SIG-M5 (cell line): ENCODE results near the gene ATP2A3.
"Not testable (repeated sequence)": the region's sequence is repeated elsewhere in the genome, so short reads cannot be mapped to it uniquely, and the experiment has no call there.

Experiments
- DNase-seq: peaks from one replicate; lab custom pipeline; 2025; lab: John Stamatoyannopoulos, UW

The ATP2A3 gene

DNA sequence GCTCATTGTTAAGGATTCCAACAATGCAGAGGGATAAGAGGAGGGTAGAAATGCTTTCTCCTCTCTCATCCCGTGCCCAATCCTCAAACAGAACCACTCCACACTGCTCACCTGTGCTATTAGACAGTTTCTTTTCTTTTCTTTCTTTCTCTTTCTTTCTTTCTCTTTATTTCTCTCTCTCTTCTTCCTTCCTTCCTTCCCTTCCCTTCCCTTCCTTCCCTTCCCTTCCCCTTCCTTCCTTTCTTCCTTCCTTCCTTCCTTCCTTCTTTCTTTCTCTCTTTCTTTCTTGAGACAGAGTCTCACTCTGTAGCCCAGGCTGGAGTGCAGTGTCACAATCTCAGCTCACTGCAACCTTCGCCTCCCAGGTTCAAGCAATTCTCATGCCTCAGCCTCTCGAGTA, 27.5 kb upstream of the ATP2A3 start:
- not testable (repeated sequence) for DNase-seq

DNA sequence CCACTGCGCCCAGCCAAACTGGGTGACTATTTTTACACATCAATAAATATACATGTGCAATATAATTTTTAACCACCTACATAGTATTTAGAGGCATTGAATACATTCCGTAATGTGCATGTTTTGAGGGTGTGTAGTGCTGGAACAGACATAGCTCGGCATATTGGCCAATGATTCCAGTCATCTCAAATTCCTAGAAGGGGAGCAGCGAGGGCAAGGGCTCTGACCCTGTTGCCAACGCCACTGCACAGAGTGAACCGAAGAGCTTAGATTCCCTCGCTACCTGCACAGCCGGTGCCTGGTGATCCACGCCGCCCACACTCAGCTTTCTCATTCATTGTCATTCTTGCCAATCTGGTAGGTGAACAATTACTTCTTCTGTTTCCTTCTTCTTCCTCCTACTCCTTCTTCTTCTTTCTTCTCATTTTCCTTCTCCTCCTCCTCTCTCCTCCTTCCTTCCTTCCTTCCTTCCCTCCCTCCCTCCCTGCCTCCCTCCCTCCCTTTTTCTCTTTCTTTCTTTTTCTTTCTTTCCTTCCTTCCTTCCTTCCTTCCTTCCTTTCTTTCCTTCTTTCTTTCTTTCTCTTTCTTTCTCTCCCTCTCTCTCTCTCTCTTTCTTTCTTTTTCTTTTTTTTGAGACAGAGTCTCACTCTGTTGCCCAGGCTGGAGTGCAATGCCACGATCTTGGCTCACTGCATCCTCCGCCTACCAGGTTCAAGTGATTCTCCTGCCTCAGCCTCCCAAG, 26.3 kb upstream of the ATP2A3 start:
- no peak for DNase-seq

DNA sequence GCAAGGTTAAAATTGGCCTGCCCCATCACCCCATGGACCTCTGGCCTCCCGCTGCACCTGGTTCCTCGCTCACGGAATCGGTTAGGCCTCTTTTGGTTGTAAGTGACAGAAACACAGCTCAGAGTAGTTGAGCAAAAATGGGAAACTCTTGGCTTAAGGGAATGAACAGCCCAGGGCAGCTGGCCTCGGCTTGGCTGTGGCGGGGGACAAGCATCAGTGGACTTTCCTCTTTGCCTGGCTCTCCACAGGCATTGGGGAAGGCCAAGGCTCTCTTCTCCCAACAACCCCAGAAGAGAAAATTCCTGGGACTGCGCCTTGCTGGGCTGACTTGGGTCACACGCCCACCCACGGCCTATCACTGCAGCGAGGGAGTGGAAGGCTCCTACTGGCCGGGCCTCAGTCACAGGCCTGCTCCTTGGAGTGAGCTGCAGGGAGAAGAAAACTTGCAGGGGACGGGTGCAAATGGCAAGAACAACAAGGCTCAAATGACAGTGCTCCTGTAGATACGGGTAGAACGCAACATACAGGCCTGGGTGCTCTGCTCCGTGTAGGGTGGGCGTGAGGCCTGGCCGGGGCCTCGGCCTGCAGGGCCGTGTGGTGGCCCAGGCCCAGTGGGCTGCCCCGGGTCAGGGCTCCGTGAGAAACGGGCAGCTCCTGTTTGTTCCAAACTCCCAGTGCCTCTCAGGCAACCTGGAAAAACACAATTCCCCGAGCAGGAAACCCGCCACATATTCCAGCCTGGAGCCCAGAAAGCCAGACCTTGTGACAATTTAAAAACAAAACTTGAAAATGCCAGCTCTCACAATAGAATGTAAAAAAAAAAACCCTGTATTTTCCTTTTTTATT, 25.0 kb upstream of the ATP2A3 start:
- DNase-seq, result no peak

- DNase-seq, result no peak
Observed at GRCh38 chr17:3988297-3989040, 24.2 kb upstream of the ATP2A3 start.

DNA sequence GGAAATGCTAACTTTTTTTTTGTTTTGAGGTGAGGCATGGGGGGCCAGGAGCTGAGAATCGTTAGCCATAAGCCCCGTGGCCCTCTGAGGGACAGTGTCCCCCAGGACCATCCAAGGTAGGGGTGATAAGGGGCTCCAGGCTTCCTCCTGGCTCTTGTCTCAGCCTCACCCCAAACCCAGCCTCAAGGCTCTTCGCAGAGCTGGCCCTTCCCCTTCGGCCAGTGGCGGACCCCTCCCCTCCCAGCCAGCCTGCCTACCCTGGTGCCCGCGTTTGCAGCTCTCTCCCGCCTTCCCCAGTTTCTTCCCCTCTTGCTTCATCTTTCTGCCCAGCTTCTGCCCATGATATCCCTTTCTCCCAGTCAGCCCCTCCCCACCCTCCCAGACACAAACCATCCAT, 22.7 kb upstream of the ATP2A3 start:
- no peak for DNase-seq

DNA sequence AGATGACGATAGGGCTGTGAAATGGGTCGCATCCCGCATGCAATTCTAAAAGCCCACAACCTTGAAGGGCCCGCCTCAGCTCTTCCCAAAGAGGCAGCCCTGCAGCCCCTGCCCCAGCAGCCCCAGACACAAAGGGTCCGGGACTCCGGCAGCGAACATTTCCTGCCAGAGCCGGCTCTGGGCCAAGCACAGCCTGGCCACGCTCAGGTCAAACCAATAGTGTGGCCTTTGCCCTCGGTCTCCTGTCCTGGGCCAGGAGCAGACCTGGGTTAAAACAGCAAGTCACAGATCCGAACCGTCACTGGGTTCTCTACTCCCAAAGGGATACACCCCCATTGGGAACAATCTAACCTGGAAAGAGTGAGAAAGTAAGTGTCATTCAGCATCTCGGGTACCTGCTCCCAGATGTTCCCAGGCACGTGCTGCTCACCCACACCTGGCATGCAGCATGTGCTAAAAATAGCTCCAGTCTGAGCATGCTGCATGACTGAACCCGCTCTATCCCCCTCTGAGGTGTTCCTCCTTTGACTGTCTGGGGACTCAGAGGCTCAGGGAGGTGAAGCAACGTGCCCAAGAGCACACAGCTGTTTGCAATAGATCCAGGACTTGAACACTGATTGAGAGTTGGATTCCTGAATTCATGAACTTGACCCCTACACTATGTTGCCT, 22.2 kb upstream of the ATP2A3 start:
- no peak for DNase-seq

- DNase-seq, result no peak
Observed at GRCh38 chr17:3985846-3986245, 21.6 kb upstream of the ATP2A3 start.

- no peak for DNase-seq
Observed at GRCh38 chr17:3983606-3984484, 19.6 kb upstream of the ATP2A3 start.

DNA sequence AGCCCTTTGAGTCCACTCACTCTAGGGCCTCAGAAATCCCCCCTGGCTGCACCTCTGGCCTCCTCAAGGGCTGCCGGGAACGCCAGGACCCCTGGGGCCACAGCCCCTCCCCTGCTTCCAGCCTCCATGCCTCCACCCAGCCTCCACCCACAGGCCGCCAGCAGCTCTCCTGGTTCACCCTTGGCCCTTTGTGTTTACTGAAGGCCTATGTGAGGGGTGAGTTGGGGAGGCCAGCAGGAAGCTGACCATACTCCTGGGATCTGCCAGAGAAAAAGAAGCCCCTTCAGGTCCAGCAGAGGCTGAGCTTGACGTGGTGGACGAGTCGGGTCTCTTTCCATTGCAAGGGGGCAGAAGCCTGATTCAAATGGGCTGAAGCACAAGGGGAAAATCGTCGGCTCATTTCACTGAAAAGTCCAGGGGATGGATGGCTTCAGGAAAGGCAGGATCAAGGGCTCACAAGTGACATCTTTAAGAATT, 18.3 kb upstream of the ATP2A3 start:
- no peak for DNase-seq

DNA sequence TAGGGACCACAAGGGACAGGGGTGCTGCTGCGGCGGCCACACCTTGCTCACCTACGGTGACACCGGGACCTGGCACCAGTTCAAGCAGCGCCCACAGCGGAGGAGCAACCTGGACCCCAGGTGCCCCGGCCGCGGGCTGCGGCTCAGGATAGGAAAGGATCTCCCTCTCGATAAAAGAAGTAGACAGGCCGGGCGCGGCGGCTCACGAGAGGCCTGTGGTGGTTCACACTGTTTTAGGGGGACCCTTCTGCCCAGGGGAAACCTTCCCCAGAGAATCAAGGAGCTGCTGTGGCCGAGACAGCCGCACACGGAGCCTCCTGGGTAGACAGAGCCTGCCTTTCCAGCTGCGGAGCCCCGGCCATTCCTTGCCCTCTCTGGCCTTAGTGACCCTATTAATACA, 17.9 kb upstream of the ATP2A3 start:
- DNase-seq, result no peak

GRCh38 chr17:3981455-3981854, 17.2 kb upstream of the ATP2A3 start:
- no peak for DNase-seq

- no peak for DNase-seq
Observed at GRCh38 chr17:3980381-3981014, 16.3 kb upstream of the ATP2A3 start.

DNA sequence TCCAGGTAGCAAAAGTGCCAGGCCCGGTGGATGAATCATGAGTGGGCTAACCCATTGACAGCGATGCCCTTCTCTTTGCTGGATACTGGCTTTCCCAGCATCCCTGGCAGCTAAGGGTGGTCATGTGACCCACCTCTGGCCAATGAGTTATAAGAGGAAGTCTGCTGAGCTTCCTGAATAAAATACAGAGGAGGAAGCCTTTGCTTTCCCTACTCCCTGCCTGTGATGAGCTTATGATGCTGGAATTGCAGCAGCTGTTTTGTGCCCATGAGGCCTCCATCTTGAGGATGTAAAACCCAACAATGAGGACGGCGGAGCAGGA, 15.0 kb upstream of the ATP2A3 start:
- DNase-seq, result no peak

DNA sequence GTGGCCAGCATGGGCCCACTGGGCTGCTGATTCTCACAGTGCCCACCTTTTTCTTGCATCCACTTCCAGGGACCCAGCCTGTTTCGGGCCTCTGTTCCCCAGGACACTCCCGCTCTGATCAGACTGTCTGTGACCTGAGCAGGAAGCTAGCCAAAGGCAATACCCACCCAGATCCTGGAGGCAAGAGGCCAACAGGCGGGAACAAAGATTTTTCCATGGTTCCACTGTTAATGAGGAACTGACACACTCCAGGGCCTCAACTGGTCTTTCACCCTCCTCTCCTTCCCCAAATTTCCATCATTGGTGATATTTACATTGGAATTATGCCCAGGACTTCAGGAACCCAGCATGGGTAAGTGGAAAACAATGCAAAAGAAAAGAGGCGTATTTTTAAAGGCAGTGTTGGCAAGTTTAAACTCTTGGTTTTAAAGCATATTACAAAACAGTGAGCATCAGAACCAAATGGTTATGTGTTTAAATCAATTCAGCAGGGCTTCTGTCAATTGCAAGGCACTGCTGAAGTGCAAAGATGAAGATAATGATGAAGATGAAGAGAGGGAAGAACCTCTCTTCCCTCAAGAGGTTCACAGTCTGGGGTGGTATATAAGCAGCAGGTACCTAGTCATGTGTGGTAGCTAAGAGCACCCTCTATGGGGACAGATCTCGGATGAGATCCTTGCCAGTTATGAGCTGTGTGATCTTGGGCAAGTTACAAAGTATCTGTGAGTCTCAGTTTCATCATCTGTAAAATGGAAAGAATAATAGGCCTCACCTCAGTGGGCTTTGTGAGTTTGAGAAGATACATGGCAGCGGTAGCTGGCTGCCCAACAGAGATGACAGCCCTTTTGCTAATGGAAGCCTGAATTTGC, 14.4 kb upstream of the ATP2A3 start:
- no peak for DNase-seq

- DNase-seq, result no peak
Observed at GRCh38 chr17:3977387-3977786, 13.2 kb upstream of the ATP2A3 start.

- DNase-seq, result no peak
Observed at GRCh38 chr17:3976675-3977171, 12.5 kb upstream of the ATP2A3 start.

DNA sequence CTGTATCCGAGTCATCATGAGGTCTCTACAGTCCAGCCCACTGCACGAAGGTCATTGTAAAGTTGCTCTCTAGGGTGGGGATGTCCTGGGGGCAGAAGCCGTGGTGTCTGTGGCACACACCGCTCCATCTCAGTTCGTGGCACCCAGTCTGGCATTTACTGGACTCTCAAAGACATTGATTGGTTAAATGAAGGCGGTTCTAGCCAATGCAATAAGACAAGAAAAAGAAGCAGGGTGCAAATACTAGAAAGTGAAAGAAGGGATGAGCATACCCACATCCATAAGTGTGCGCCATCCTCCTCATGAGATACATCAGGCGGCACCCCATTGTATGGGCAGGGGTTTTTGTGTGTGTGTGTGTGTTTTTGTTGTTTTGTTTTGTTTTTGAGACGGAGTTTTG, 10.7 kb upstream of the ATP2A3 start:
- DNase-seq, result no peak

DNA sequence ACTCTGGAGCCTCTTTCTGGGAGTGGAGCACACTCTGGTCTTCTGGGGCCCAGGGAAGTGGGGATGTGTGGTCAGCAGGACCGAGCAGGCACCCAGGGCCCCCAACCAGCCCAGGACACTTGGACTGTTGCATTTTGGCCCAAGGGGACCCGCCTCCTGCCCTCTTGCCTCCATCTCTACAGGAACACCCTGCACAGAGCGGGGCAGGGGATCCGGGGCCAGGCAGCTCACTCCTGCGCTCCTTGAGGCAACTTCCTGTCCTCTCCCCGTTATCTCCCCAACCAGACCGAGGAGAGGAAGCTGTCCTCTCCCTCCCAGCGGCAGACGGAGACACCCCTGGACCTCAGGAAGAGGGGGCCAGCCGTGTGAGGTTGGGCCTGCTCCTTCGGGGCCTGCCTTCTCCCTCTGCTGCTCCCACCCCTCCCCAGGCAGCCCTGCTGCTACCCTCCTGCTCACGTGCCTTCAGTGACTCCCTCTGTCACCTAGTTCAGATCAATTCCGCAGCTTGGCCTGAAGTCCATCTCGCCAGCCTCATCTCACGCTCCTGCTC, 10.0 kb upstream of the ATP2A3 start:
- DNase-seq, result no peak

GRCh38 chr17:3973495-3974137, 9.4 kb upstream of the ATP2A3 start:
- no peak for DNase-seq
